Measurements from ENCODE around the gene GRAMD1C.

Gene GRAMD1C

DNA sequence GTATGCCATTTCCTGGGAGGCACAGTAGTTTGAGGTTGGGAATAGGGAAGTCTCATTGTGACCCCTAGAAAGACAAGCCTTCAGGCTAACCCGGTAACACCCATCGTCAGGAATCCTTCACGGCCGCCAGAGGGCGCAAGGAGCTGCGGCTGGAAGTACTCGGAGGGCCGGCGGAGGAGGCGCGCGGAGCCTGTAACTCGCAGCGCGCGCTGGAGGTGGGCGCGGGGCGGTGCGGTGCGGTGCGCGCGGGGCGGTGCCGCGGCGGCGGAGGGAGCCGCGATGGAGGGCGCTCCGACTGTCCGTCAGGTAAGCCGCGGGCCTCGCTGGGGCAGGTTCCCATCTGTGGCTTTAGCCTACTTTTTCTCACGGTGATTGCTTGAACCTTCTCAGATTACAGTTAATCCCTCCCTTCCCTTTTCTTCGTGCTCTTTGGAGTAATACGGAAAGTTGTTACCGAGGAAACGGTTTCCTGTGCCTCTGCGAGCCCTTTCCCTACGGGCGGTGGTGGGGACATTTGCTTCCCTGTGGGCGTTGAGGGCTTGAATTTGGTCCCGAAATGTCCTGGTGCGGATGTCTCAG lies at the start of gene GRAMD1C:
GRAMD1C (plus strand) TSS at position 158 of the 579 bp plus-strand sequence; CDS start at position 280, 122 bp downstream.
- Mint-ChIP-seq H3K4me1 (peaks cover 18% of the 10 kb centered on the region), H3K27ac (peak within 1 kb of the TSS; percentile 83), H3K27me3 (no peaks in the 10 kb centered on the region), H3K36me3 (no peaks in the 10 kb centered on the region), H3K4me3 (peak within 1 kb of the TSS; percentile 88), H3K9me3 (no peaks in the 10 kb centered on the region)
- DNase-seq (ENCODE audit: low spot score in 2 of 2) (peak; percentile 81 to 87), ATAC-seq (ENCODE audit: low read depth) (peak; percentile 98)

DNA sequence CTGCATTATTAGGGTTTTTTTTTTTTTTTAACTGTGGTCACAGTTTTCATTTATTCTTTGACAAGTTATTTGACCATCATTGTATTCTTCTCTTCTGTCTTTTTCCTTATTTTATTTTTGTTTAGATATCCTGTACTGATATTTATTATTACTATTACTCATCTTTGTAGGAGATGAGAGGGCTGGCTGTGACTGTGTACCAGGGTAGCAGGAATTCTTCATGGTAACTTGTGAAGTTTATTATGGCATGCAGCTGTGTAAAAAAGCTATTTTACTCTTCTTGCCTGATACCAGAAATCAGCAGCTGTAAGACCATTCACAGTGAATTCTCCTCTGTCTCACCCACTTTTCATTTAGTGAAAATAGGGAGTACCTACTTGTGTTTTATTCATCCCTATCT lies 47.2 kb upstream of the GRAMD1C start:
- Mint-ChIP-seq H3K36me3 (peaks cover 24% of the 10 kb centered on the region), H3K27ac (no peak overlapping the region), H3K4me1 (peaks cover 3% of the 10 kb centered on the region), H3K9me3 (no peaks in the 10 kb centered on the region), H3K27me3 (no peaks in the 10 kb centered on the region), H3K4me3 (no peak overlapping the region)
- DNase-seq (ENCODE audit: low spot score in 2 of 2) (no peak), ATAC-seq (ENCODE audit: low read depth) (no peak)

DNA sequence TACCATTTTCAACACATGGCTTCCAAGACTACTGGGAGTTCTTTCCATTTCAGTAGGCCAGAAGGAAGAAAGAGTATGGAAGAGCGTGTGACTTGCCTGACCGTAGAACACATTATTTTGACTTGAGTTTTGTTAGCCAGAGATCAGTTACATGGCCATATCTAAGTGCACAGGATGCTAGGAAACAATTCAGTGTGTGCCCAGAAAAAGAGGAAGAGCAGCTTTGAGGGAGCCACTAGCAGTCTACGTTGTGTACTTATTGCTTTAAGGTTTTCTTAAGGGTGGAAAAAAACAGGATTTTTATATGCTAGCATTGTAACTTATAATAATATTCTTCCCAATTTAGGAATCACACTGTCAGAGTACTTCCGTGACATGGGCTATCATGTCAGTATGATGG lies 44.1 kb upstream of the GRAMD1C start:
- Mint-ChIP-seq H3K27me3 (no peaks in the 10 kb centered on the region), H3K4me3 (no peak overlapping the region), H3K4me1 (no peaks in the 10 kb centered on the region), H3K36me3 (peaks cover 19% of the 10 kb centered on the region), H3K27ac (peak overlapping the region; percentile 21), H3K9me3 (no peaks in the 10 kb centered on the region)
- DNase-seq (ENCODE audit: low spot score in 2 of 2), result no peak
- ATAC-seq (ENCODE audit: low read depth), result no peak

DNA sequence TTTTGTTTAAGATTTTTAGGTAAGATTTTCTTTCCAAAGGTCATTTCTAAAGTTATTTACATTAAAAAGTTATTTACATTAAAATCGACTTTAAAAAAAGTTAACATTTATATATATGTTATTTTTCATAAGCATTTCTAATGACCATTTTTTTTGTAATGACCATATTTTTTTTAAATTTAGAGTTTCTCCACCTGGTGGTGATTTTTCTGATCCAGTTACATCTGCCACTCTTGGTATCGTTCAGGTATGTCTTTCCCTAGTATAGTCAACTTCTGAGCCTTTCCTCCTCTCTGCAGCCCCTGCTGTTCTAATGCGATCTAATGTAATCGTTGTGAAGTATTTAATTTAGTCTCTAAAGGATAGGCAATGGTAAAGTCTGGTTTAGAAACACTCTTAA lies 42.9 kb upstream of the GRAMD1C start:
- H3K4me1 Mint-ChIP-seq, result no peaks in the 10 kb centered on the region
- H3K36me3 Mint-ChIP-seq, result peaks cover 23% of the 10 kb centered on the region
- H3K27ac Mint-ChIP-seq, result no peak overlapping the region
- no peaks in the 10 kb centered on the region for H3K27me3 Mint-ChIP-seq
- H3K4me3 Mint-ChIP-seq, result no peak overlapping the region
- DNase-seq (ENCODE audit: low spot score in 2 of 2) (no peak), ATAC-seq (ENCODE audit: low read depth) (no peak)
- H3K9me3 Mint-ChIP-seq, result no peaks in the 10 kb centered on the region

DNA sequence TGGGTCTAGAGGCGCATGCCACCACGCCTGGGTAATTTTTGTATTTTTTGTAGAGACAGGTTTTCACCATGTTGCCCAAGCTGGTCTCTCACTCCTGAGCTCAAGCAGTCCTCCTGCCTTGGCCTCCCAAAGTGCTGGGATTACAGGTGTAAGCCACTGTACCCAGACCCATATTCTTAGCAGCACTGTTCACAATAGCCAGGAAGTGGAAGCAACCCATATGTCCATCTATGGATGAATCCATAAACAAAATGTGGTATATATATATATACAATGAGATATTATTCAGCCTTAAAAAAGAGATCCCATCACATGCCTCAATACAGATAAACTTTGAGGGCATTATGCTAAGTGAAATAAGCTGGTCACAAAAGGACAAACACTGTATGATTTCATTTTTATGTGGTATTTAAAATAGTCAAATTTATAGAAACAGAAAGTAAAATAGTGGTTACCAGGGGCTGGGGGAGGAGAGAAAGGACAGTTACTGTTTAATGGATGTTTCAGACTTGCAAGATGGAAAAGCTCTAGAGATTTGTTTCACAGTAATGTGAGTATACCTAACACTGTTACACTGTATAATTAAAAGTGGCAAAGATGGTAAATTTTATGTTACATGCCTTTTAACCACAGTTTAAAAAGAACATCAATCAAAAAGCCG lies 35.7 kb upstream of the GRAMD1C start:
- DNase-seq (ENCODE audit: low spot score in 2 of 2) (no peak), ATAC-seq (ENCODE audit: low read depth) (peak; percentile 56)
- no peak overlapping the region for H3K4me3 Mint-ChIP-seq
- no peaks in the 10 kb centered on the region for H3K9me3 Mint-ChIP-seq
- H3K27ac Mint-ChIP-seq, result no peak overlapping the region
- peaks cover 12% of the 10 kb centered on the region for H3K4me1 Mint-ChIP-seq
- H3K27me3 Mint-ChIP-seq, result no peaks in the 10 kb centered on the region
- H3K36me3 Mint-ChIP-seq, result peaks cover 33% of the 10 kb centered on the region

DNA sequence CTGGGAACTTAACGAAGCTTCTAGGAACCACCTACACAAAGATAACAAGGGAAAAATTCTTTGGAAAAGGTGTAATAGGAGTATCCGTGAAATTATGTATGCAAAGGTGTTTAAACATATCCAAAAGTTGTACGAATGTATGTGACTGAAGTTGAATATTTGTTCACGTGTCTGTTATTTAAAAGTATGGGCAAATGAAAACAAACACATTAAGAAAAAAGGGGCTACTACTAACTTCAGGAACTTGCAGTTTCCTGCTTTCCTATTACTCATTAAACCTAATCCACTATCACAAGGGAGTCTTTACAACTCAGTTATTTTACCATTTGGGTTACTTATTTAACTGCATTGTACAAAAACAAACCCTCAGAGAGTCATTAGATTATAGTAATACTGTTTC lies 33.9 kb upstream of the GRAMD1C start:
- Mint-ChIP-seq H3K27me3 (no peaks in the 10 kb centered on the region), H3K4me1 (peaks cover 12% of the 10 kb centered on the region), H3K27ac (peak overlapping the region; percentile 26), H3K4me3 (no peak overlapping the region), H3K36me3 (peaks cover 30% of the 10 kb centered on the region), H3K9me3 (no peaks in the 10 kb centered on the region)
- ATAC-seq (ENCODE audit: low read depth) (no peak), DNase-seq (ENCODE audit: low spot score in 2 of 2) (no peak)

DNA sequence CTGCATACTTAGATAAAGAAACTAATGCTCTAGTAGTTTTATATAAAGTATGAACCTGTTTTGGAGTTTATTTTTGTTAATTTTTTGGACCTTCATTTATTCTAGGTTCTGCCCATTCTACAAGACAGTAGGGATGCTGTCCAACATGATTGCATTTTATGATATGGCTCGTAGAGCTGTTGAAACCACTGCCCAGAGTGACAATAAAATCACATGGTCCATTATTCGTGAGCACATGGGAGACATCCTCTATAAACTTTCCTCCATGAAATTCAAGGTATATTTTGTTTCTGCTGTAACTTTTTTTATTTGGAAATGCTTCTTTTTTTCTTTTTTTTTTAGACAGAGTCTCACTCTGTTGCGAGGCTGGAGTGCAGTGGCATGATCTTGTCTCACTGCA lies 33.3 kb upstream of the GRAMD1C start:
- DNase-seq (ENCODE audit: low spot score in 2 of 2) (no peak), ATAC-seq (ENCODE audit: low read depth) (no peak)
- H3K27me3 Mint-ChIP-seq, result no peaks in the 10 kb centered on the region
- H3K4me1 Mint-ChIP-seq, result peaks cover 12% of the 10 kb centered on the region
- H3K9me3 Mint-ChIP-seq, result no peaks in the 10 kb centered on the region
- H3K4me3 Mint-ChIP-seq, result no peak overlapping the region
- H3K36me3 Mint-ChIP-seq, result peaks cover 28% of the 10 kb centered on the region
- no peak overlapping the region for H3K27ac Mint-ChIP-seq

DNA sequence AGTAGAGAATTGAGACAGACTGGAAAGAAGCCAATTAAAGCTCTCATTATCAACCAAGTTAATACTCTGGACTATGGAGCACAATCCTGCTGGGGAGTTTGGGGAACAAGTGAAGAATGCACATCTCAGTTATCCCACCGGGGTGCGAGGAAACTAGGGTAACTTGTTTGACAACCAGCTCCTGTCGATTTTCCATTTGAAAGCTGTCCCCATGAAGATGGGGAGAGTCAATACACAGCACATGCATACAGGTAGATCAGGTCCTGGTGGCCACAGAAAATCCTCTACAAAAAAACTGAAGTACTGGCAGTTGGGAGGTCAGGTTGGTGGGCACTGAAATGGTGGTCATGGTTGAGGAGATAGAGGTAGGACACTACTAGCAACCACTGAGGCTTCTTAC lies 25.7 kb upstream of the GRAMD1C start:
- Mint-ChIP-seq H3K27me3 (no peaks in the 10 kb centered on the region), H3K9me3 (no peaks in the 10 kb centered on the region), H3K27ac (no peak overlapping the region), H3K4me1 (peaks cover 3% of the 10 kb centered on the region), H3K4me3 (no peak overlapping the region), H3K36me3 (peaks cover 4% of the 10 kb centered on the region)
- ATAC-seq (ENCODE audit: low read depth) (no peak), DNase-seq (ENCODE audit: low spot score in 2 of 2) (no peak)

DNA sequence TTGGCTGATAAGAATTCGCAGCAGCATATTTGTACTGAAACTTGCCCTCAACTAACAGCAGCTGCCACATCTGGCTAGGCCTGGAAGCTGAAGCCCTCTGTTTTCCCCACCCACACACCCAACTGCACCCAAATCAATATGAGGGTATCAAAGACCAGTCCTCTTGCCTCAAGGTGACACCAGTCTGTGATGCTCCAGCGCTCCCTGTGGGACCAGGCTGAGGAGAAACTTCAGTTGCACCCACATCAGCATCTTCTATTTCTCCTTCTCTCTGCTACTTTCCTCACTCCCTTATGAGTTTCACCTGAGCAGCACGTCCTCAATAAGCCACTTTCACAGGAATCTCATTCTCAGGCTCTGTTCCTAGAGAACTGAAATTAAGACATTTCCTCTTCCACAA lies 18.7 kb upstream of the GRAMD1C start:
- Mint-ChIP-seq H3K4me1 (peaks cover 6% of the 10 kb centered on the region), H3K4me3 (no peak overlapping the region), H3K27ac (no peak overlapping the region), H3K27me3 (no peaks in the 10 kb centered on the region), H3K36me3 (no peaks in the 10 kb centered on the region), H3K9me3 (no peaks in the 10 kb centered on the region)
- ATAC-seq (ENCODE audit: low read depth) (no peak), DNase-seq (ENCODE audit: low spot score in 2 of 2) (no peak)

DNA sequence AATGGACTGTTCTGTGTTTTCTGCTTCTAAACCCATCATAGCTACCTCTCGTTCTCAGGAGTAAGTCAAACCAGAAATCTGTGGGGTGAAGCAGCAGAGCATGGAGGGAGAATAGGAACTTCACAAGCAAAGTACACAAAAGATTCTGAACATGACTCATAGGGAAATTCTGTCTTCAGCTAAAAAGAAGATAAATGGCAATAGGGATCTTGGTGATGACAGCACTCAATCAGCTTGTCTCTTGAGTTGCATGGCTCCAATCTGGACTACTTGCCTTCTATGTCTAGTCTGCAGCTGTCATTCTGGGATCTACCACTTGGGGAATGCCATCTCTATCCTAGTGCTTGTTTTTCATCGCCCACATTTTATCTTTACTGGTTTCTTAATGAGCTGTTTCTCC lies 13.5 kb upstream of the GRAMD1C start:
- DNase-seq (ENCODE audit: low spot score in 2 of 2), result no peak
- ATAC-seq (ENCODE audit: low read depth), result peak; percentile 61
- peak overlapping the region; percentile 83 for H3K27ac Mint-ChIP-seq
- H3K27me3 Mint-ChIP-seq, result no peaks in the 10 kb centered on the region
- H3K36me3 Mint-ChIP-seq, result peaks cover 10% of the 10 kb centered on the region
- peaks cover 8% of the 10 kb centered on the region for H3K9me3 Mint-ChIP-seq
- peaks cover 29% of the 10 kb centered on the region for H3K4me1 Mint-ChIP-seq
- no peak overlapping the region for H3K4me3 Mint-ChIP-seq

DNA sequence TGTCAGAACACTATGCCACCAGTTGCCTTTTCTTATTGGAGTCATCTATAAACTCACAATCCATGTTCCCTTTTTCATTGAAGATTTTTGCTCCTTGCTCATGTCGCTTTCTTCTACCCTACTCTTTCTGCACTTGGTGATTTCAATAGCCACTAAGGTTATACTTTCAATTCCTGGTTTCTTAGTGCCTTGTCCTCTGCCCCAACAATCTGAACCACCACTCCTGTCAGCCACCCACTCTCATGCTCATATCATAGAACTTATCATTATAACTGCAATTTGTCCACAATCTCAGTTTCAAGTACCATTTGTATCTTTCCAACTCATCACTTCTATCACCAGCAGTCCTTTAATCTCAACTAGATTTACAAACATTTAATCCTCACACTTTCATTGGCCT lies 10.0 kb upstream of the GRAMD1C start:
- peaks cover 45% of the 10 kb centered on the region for H3K4me1 Mint-ChIP-seq
- H3K4me3 Mint-ChIP-seq, result peak overlapping the region; percentile 4
- ATAC-seq (ENCODE audit: low read depth) (no peak), DNase-seq (ENCODE audit: low spot score in 2 of 2) (no peak)
- H3K36me3 Mint-ChIP-seq, result peaks cover 14% of the 10 kb centered on the region
- H3K27me3 Mint-ChIP-seq, result no peaks in the 10 kb centered on the region
- H3K9me3 Mint-ChIP-seq, result peaks cover 11% of the 10 kb centered on the region
- peak overlapping the region; percentile 43 for H3K27ac Mint-ChIP-seq

DNA sequence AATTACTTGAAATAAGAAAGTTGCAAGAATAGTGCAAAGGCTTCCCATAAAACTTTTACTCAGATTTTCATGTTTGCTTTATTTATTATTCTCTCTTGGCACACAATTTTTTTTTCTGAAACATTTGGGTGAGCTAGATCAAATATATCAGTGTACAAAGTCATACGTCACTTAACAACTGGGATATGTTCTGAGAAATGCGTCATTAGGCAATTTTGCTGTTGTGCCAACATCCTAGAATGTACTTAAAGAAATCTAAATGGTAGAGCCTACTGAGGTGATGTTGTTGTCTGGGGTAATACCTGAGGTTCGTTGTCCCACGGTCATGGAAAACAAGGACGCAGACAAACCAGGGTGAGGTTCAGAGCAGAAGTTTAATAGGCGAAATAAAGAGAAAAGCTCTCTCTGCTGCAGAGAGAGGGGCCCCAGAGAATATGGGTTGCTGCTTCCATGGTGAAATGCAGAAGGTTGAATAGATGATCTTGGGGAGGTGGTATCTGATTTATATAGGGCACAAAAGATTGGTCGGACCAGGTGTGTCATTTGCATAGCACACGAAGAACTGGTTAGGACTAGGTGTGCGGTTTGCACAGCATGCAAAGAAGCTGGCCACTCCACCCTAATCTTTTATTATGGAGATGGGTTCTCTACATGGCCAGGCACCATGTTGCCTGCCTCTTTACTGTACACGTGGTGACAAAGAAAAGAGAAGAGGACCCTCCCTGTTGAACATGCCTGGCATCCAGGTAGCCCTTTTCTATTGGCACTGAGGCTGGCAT lies 8.8 kb upstream of the GRAMD1C start:
- H3K27me3 Mint-ChIP-seq, result no peaks in the 10 kb centered on the region
- H3K4me1 Mint-ChIP-seq, result peaks cover 42% of the 10 kb centered on the region
- peak overlapping the region; percentile 93 for H3K27ac Mint-ChIP-seq
- DNase-seq (ENCODE audit: low spot score in 2 of 2) (peak; percentile 24 to 27), ATAC-seq (ENCODE audit: low read depth) (peak; percentile 69)
- peaks cover 14% of the 10 kb centered on the region for H3K36me3 Mint-ChIP-seq
- peak overlapping the region; percentile 63 for H3K4me3 Mint-ChIP-seq
- H3K9me3 Mint-ChIP-seq, result peaks cover 11% of the 10 kb centered on the region

DNA sequence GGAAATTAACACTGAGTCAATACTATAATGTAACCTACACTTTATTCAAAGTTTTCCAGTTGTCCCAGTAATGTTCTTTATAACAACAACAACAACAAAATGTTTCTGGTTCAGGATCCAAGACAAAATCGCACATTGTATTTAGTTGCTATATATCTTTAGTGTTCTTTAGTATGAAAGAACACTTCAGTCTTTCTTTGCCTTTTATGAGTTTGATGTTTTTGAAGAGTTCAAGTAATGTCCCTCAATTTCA lies 7.6 kb upstream of the GRAMD1C start:
- H3K9me3 Mint-ChIP-seq, result peaks cover 11% of the 10 kb centered on the region
- H3K27ac Mint-ChIP-seq, result peak overlapping the region; percentile 93
- ATAC-seq (ENCODE audit: low read depth), result no peak
- DNase-seq (ENCODE audit: low spot score in 2 of 2), result no peak
- H3K36me3 Mint-ChIP-seq, result peaks cover 14% of the 10 kb centered on the region
- H3K4me3 Mint-ChIP-seq, result peak overlapping the region; percentile 63
- no peaks in the 10 kb centered on the region for H3K27me3 Mint-ChIP-seq
- H3K4me1 Mint-ChIP-seq, result peaks cover 38% of the 10 kb centered on the region

DNA sequence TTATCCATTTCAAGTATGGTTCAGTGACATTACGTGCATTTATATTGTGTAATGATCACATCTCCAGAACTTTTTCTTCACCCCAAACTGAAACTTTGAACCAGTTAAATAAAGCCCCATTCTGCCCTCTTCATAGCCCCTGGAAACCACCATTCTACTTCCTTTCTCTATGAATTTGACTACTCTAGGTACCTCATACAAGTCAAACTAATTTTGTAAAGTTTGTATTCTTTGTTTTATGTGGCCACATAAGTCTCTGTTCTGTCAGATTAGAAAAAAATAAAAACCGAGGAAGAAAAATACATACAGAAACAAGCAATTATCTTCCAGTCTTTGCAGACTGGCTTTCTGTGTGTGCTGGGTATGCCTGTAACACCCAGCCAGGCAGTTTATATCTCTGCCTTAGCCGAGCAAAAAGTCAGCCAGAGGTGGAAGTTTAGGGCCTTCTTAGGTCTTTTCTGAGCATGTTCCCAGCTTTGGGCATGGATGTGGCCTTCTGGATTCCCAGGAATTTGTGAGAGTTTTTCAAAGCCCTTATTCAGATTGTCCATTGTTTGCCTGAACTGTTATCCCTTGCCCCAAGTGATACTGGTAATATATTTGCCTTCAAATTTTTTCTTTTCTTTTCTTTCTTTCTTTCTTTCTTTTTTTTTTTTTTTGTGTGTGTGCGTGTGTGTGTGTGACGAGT lies 6.0 kb upstream of the GRAMD1C start:
- Mint-ChIP-seq H3K27me3 (no peaks in the 10 kb centered on the region), H3K27ac (peak overlapping the region; percentile 74), H3K4me1 (peaks cover 39% of the 10 kb centered on the region), H3K4me3 (no peak overlapping the region), H3K36me3 (peaks cover 14% of the 10 kb centered on the region), H3K9me3 (peaks cover 11% of the 10 kb centered on the region)
- no peak for DNase-seq (ENCODE audit: low spot score in 2 of 2)
- ATAC-seq (ENCODE audit: low read depth), result peak; percentile 40
